Measurements from ENCODE around the gene NCAN.
"Not testable (repeated sequence)": the region's sequence is repeated elsewhere in the genome, so short reads cannot be mapped to it uniquely, and the experiment has no call there.

Gene NCAN

GRCh38 chr19:19218911-19219310, 7.2 kb downstream of the NCAN start:
- TF ChIP-seq MAX (IDR thresholded peaks at IDR 0.05; ENCODE audit: low read depth, low read length) (no peak), CTCF (IDR thresholded peaks at IDR 0.05; ENCODE audit: low read depth, low read length) (no peak), MYC (IDR thresholded peaks at IDR 0.05; ENCODE audit: low read depth, low read length) (no peak), POLR2A (IDR thresholded peaks at IDR 0.05; ENCODE audit: extremely low read depth, insufficient read length) (no peak)

GRCh38 chr19:19221000-19221399, 9.2 kb downstream of the NCAN start:
- not testable (repeated sequence) for H3K4me3 ChIP-seq (ENCODE audit: low read depth, low read length); DNase-seq (ENCODE audit: low read depth)

More at GRCh38 chr19:19218911-19219310, 7.2 kb downstream of the NCAN start:
- no peak for DNase-seq (ENCODE audit: low read depth)
- no peak overlapping the region for H3K4me3 ChIP-seq (ENCODE audit: low read depth, low read length)

- DNase-seq (ENCODE audit: low read depth) = no peak
- H3K4me3 ChIP-seq (ENCODE audit: low read depth, low read length) = no peak overlapping the region
- TF ChIP-seq CTCF (IDR thresholded peaks at IDR 0.05; ENCODE audit: low read depth, low read length) (no peak), MAX (IDR thresholded peaks at IDR 0.05; ENCODE audit: low read depth, low read length) (no peak), POLR2A (IDR thresholded peaks at IDR 0.05; ENCODE audit: extremely low read depth, insufficient read length) (no peak), MYC (IDR thresholded peaks at IDR 0.05; ENCODE audit: low read depth, low read length) (no peak)
Observed at GRCh38 chr19:19223060-19223459, 11.3 kb downstream of the NCAN start.

- TF ChIP-seq CTCF (IDR thresholded peaks at IDR 0.05; ENCODE audit: low read depth, low read length) = no peak
- no peak for TF ChIP-seq POLR2A (IDR thresholded peaks at IDR 0.05; ENCODE audit: extremely low read depth, insufficient read length)
- no peak for TF ChIP-seq MAX (IDR thresholded peaks at IDR 0.05; ENCODE audit: low read depth, low read length)
- no peak for TF ChIP-seq MYC (IDR thresholded peaks at IDR 0.05; ENCODE audit: low read depth, low read length)
- no peak for DNase-seq (ENCODE audit: low read depth)
Observed at GRCh38 chr19:19223636-19224035, 11.9 kb downstream of the NCAN start.

GRCh38 chr19:19224150-19224851, 12.5 kb downstream of the NCAN start:
- TF ChIP-seq MAX (IDR thresholded peaks at IDR 0.05; ENCODE audit: low read depth, low read length) = no peak
- no peak for TF ChIP-seq POLR2A (IDR thresholded peaks at IDR 0.05; ENCODE audit: extremely low read depth, insufficient read length)
- TF ChIP-seq CTCF (IDR thresholded peaks at IDR 0.05; ENCODE audit: low read depth, low read length) = no peak
- no peak for TF ChIP-seq MYC (IDR thresholded peaks at IDR 0.05; ENCODE audit: low read depth, low read length)
- no peak for DNase-seq (ENCODE audit: low read depth)
- no peak overlapping the region for H3K4me3 ChIP-seq (ENCODE audit: low read depth, low read length)

More at GRCh38 chr19:19223636-19224035, 11.9 kb downstream of the NCAN start:
- H3K4me3 ChIP-seq (ENCODE audit: low read depth, low read length) = no peak overlapping the region

GRCh38 chr19:19224852-19225494, 13.2 kb downstream of the NCAN start:
- peak; percentile 54 for TF ChIP-seq MYC (IDR thresholded peaks at IDR 0.05; ENCODE audit: low read depth, low read length)
- TF ChIP-seq CTCF (IDR thresholded peaks at IDR 0.05; ENCODE audit: low read depth, low read length) = peak; percentile 83
- TF ChIP-seq POLR2A (IDR thresholded peaks at IDR 0.05; ENCODE audit: extremely low read depth, insufficient read length) = no peak
- peak; percentile 72 for TF ChIP-seq MAX (IDR thresholded peaks at IDR 0.05; ENCODE audit: low read depth, low read length)
- DNase-seq (ENCODE audit: low read depth) = peak; percentile 87
- no peak overlapping the region for H3K4me3 ChIP-seq (ENCODE audit: low read depth, low read length)

Data from NB4 (cell line).